Stimulated activated naive CD4-positive, alpha-beta T cell (primary cell): Measurements from ENCODE around the gene ZNRF3.

Experiments
- DNase-seq, 6 experiments: peaks; one replicate each; lab custom pipeline; 2025; lab: John Stamatoyannopoulos, UW

Gene ZNRF3

DNA sequence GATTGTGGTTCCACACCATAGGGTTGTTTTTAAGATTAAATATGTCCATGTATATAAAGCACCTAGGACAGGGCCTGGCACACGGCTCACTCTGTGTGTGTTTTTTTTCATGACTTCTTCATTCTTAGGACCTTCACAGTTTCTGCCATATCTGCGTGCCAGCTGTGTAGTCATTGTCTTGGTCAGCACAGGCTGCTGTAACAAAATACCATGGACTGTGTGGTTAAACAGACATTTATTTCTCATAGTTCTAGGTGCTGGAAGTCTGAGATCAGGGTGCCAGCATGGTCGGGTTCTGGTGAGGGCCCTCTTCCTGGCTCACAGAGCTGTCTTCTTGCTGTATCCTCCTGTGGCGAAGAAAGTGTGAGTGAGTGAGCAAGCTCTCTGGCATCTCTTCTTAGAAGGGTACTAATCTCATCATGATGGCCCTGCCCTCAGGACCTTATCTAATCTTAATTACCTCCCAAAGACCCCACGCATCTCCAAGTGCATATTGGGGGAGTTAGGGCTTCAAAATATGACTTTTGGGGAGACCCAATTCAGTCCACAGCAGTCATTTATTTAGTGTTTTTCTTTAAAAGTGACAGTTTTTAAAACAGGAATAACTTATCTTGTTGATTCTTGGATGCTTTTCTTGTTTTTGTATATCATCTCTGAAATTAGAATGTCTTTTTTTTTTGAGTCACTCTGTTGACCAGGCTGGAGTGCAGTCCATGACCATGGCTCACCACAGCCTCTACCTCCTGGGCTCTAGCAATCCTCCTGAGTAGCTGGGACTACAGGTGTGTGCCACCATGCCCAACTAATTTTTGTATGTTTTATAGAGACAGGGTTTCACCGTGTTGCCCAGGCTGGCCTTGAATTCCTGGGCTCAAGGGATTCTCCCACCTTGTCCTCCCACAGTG, 70.9 kb downstream of the ZNRF3 start:
- peak in 1 of 6 experiments; percentile 16 for DNase-seq

GRCh38 chr22:28955817-28956216, 72.4 kb downstream of the ZNRF3 start:
- DNase-seq = peak; percentile 30 to 80 (median 62)

DNA sequence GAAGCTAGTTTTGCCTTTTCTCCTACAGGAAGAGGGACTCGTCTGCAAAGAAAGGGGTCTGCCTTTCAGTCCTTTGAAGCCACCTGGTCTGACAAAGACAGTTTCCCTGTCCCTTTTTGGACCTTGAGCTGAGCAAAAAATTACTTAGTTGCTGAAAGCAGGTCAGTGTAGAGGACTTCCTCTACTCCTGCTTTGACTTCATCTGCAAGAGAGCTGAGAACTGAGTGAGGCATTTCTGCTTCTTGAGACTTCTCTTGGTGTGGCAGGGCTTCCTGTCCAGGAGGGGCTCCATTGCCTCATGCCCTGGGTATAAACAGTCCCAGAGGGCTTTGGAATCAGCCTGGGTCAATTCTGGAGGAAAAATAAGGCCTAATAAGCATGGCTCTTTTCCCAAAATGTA, 73.1 kb downstream of the ZNRF3 start:
- DNase-seq = no peak

DNA sequence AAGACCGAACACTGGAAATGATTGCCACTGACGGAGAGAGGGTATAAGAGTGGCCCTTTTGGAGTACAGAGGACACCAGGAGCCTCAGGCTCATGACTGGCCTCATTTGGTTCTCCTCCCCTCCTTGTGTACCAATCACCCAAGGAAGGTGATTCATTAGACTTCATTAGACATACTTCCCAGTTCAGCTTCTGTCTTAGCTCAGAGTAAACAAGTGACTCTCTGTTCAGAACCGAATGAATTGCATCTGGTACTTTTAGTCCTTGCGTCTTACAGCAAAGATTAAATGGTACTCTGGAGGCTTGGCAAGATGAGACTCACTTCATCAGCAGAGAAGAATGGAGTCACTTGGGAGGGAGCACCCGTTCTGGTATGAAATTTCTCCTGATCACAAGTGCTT, 75.2 kb downstream of the ZNRF3 start:
- DNase-seq = no peak

GRCh38 chr22:28962042-28962554, 78.7 kb downstream of the ZNRF3 start:
- no peak for DNase-seq

DNA sequence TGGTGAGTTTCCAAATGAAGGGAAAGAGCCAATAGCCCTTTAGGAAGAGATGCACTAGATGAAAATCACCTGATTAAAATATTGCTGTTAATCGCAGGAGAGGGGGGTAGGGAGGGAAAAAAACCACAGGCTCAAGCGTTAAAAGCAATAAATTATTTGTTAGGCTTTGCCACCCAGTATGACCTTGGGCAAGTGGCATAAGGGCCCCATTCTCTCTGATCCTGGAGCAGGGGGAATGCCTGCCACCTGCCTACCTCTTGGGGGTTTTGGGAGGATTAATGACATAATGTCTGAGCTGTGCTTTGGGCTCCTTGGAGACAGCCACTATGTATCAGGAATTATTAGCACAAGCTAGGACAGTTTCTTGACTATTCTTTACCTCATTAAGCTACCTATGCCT, 80.0 kb downstream of the ZNRF3 start:
- no peak for DNase-seq

DNA sequence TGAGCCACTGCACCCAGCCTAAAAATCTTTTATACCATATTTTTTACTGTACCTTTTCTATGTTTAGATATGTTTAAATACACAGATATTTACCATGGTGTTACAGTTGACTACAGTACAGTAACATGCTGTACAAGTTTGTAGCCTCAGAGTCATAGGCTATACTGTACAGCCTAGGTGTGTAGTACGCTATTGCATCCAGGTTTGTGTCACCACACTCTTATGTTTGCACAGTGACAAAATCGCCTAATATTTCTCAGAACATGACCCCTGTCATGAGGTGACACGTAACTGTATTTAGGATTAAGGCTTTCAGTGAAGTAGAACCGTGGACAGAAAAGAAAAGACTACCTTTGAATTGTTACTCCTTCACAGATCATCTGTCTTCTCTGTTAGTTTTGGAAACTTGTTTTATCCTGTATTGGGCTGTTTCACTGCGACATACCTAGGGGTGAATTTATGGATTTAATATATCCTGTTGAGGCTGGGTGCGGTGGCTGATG, 83.8 kb downstream of the ZNRF3 start:
- no peak for DNase-seq

DNA sequence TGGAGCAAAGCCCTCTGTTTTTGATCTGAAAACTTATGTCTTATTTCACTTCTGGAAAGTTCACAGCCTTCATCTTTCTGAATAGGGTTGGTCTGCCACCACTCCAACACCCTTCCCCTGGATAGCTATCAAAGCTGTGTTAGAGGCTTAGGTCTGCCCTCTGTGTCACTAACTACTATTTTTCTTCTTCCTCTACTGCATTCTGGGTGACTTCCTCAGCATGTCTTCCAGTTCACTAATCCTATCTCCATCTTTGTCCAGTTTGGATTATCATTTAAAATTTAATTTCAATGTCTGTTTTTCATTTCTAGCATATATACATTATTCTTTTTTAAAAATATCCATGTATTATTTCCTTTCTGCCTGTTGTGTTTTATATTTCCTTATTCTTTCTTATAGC, 84.6 kb downstream of the ZNRF3 start:
- DNase-seq = no peak

DNA sequence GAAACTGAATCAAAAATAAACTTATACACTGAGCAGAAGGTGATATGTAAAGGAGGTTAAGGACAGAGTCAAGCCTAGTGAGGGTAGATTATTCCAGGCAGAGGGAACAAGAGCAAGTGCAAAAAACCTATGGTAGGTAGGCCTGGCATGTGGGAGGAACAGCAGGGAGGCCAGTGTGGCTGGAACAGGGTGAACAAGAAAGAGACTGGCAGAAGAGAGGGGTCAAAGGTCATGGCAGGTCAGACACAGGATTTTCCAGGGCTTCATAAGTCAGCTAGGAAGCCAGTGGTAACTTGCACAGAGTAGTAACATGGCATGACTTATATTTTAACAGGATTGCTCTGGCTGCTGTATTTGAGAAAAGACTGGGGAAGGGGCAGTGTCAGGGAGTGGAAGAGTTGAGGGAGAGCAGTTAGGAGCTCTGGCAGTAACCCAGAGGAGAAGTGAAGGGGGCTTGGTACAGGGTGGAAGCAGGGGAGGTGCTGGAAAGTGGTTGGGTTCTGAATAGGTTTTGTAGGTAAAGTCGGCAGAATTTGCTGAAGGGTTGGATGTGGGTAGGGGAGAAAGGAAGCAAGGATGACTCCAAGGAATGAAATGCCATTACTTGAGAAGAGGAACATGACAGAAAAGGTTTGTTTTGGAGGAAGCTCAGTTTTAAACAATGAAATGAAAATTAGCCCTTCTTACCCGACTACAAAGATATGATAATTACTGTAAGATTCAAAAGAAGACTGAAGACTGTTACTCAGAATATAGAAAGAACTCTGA, 86.2 kb downstream of the ZNRF3 start:
- DNase-seq = no peak

DNA sequence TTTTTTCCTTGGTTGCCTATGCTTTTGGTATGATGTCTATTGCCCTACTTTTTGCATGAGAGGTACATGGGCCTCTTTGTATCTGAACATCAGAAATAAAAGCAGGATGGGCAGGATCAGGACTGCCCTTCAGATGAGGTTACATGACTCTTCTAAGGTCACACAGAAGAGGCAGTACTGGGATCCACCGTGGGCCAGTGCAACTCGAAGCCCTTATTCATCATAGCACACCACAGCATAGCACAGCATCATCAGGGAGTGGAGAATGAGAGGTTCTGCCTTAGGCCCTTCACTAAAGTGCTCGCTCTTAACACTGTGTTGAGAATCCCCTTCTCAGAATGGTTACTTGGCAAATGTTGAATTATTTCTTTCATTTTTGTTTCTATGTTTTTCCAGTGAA, 90.0 kb downstream of the ZNRF3 start:
- no peak for DNase-seq

- DNase-seq = no peak
Measured at GRCh38 chr22:28977060-28977459, 93.7 kb downstream of the ZNRF3 start.

DNA sequence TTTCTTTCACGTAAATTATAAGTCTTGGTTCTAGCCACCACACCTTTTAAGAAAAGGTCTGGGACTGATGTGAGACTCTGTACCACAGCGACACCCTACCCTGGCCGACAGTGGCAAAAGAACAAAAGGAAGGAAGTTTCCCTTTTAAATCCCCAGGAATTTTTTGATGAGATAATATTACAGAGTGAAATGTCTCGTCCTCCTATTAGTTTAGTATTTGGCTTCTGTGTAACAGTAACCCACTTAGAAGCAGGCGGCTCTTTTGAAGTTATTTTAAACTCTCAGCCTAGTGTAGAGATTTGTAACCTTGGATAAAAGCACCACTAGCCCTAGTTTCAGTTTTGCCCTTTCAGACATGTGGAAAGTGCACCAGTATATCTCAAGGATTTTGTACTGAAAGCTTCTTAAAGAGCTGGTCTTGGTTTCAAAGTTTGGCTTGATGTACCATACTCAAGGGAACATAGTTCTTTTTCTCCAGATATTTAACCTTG, 94.2 kb downstream of the ZNRF3 start:
- DNase-seq = no peak

DNA sequence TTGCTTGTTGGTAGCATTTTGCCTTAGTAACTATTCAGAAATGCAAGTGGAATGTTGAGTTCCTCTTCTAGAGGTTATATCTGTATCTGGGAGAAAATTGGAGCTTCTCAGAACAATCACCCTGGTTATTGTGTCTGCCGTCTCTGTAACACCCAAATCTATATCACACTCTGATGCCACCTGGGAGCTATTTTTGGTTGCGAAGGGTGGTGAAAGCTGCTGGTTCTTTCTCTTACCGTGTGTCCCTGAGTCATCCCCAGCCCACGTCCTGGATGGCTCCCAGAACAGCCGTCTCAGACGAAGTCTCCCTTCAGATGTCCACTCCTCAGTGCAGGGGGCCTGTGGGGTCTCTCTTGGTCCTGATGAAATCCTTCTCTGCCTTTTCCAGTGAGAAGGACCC, 94.8 kb downstream of the ZNRF3 start:
- no peak for DNase-seq

- no peak for DNase-seq
Measured at GRCh38 chr22:28978863-28979796, 95.8 kb downstream of the ZNRF3 start.

GRCh38 chr22:28980326-28980725, 97.0 kb downstream of the ZNRF3 start:
- no peak for DNase-seq

DNA sequence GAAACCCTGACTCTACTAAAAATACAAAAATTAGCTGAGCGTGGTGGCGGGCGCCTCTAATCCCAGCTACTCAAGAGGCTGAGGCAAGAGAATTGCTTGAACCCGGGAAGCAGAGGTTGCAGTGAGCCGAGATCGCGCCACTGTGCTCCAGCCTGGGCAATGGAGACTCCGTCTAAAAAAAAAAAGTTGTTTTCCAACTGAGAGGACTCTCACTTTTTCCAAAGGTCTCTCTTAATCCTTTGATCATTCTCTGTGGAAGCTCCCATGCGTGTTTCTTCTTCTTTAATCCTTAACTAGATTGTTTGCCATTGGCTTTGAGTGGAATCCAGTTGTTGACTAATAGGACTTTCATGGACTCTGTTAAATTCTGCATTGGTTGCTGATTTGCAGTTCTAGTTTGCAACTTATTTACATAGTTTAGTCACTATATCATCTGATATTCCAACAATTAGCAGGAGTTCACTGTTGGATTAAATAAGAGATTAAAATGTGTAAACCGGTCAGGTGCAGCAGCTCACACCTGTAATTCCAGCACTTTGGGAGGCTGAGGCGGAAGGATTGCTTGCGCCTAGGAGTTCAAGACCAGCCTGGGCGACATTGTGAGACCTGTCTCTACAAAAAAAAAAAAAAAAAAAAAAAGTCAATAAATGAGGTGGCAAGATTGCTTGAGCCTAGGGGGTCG, 98.6 kb downstream of the ZNRF3 start:
- DNase-seq = no peak

DNA sequence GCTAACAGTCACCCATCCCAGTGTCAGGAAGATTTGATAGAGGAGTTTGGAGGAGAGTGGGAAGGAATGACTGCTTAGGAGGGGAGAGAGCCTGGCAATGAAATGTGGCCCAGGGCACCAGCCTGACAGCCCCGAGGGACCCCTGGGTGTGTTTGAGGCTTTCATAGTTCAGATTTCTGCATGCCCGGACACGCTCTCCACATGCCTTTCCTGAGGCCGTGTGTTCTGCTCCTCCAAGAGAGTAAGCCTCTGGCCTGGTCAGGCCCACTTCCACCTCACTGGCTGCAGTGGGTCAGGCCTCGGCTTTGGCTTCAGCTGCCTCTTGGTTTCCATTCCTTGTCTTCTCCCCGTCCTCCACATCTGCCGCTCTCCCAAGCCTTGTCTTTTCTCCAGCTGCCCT, 99.8 kb downstream of the ZNRF3 start:
- no peak for DNase-seq

- DNase-seq = no peak
Measured at GRCh38 chr22:28983788-28984441, 100.5 kb downstream of the ZNRF3 start.

DNA sequence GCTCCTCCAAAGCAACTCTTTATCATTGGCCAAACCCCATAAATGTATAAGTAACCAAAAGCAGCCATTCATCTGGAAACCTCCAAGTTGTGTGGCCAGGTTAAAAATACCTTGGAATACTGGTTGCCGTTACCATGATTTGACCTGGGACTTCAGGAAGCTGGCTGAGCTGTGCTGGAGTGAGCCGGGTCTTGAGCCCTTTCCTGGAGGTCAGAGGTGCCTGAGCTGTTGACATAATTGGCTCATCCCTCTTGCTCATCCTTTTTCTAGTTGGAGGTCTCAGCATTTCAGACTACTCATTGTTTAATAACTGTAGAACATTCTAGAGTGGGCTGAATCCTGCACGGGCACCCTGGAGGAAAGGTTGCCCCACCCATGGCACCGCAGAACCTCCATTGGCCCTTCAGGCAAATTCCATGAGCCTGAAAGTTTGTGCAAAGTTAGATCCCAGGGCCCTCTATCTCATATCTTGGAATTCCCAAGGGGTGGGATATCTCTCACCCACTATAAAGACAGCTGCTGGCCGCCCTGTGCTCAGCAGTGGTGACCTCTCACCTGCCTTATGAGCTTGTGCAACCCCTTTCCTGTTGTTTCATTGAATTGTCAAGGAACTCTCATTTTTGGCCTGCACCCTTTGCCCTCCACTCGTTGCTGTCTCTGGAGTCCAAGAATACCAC, 101.2 kb downstream of the ZNRF3 start:
- DNase-seq = no peak
